AG04450 (cell line): ENCODE measurements around the gene AGPAT4. TPM values are rescaled to one million over a fixed set of nuclear protein-coding genes. Genes with fewer than 3 reads are reported as not detected.

Source experiments
- CTCF ChIA-PET: fragments of 300-600, 350-600 bp; formaldehyde crosslinking; extraction: SDS; loops from one replicate; lab custom pipeline; 2022; ENCODE audit warnings: antibody characterized with exemption, inconsistent platforms; lab: Charles Lee
- POLR2A ChIA-PET: fragments of 350-600 bp; formaldehyde crosslinking; extraction: SDS; loops from one replicate; lab custom pipeline; 2021; ENCODE audit warnings: antibody characterized with exemption, inconsistent platforms; lab: Yijun Ruan, JAX
- DNase-seq: peaks from one replicate; pipeline ENCODE4 v3.0.0-alpha.2; 2011; ENCODE audit warnings: low read depth, low spot score
- H3K27ac ChIP-seq: one replicate; pipeline ENCODE4 v1.5.1; 2012; ENCODE audit warnings: low read depth, low read length, control low read depth
- H3K27me3 ChIP-seq: one replicate; pipeline ENCODE4 v1.6.0; 2012; ENCODE audit warnings: low read length; ENCODE audit not compliant: control insufficient read depth, insufficient read depth
- H3K4me3 ChIP-seq: 2 replicates; pipeline ENCODE4 v1.5.1; 2011; ENCODE audit warnings: mild to moderate bottlenecking, low read depth, low read length, control low read depth
- H3K9me3 ChIP-seq: 2 replicates; pipeline ENCODE4 v1.5.1; 2012; ENCODE audit warnings: low read length; ENCODE audit not compliant: control insufficient read depth, insufficient read depth
- polyA plus RNA-seq: library from polyadenylated mRNA; depleted of rRNA; stranded (reverse); fragments of >200 nt; gene quantifications from 2 replicates; pipeline ENCODE4 v1.2.3, GENCODE V29; 2011
- TF ChIP-seq, protein P1 (sequence below): IDR thresholded peaks from 2 replicates; pipeline ENCODE4 v1.5.1; 2011; ENCODE audit warnings: low read depth, low read length, control low read depth, inconsistent platforms

AGPAT4 gene
- polyA plus RNA-seq, 1 experiment: 10.0 TPM

DNA sequence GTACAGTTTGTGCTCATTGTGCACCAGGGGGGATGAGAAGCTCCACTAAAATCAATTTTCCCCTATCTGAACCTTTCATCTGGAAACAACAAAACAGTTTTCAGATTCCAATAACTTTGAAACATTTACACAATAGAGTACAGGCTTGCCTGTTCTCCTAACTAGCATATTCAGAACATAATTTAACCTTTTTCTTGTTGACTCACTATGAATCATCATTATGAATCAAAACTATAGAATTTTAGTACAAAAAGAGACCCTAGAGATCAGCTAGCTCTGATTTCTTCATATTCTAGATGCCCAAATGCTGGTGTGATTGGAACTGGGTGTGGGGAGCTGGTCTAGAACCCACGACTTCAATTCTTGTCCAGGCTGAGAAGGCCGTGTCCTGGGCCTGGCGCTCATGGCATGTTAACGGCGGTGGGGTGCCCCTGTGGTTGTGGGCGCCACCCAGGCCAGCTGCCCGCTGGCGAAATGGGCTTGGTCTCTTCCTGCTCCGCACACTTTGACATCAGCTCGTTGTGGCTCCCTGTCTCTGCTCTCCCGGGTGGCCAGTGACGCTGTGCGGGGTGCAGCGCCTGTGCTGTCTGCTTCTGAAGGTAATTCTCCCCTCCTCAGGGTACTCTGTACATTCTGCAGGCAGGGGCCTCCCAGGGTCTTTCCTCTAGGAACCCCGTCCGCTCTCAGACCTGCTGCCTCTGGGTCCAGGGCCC, 29.9 kb upstream of the AGPAT4 start:
- Histone ChIP-seq H3K4me3 (no peak overlapping the region), H3K9me3 (peaks cover 10% of the 10 kb centered on the region), H3K27ac (no peak overlapping the region), H3K27me3 (no peaks in the 10 kb centered on the region)
- ChIA-PET POLR2A (no interaction called here), CTCF (interaction anchor here (1.4 kb wide), 1 partner anchor 67 kb away, joined by 3 read pairs; no protein-coding TSS in a partner anchor)
- no peak for DNase-seq
- TF ChIP-seq, protein P1, sequence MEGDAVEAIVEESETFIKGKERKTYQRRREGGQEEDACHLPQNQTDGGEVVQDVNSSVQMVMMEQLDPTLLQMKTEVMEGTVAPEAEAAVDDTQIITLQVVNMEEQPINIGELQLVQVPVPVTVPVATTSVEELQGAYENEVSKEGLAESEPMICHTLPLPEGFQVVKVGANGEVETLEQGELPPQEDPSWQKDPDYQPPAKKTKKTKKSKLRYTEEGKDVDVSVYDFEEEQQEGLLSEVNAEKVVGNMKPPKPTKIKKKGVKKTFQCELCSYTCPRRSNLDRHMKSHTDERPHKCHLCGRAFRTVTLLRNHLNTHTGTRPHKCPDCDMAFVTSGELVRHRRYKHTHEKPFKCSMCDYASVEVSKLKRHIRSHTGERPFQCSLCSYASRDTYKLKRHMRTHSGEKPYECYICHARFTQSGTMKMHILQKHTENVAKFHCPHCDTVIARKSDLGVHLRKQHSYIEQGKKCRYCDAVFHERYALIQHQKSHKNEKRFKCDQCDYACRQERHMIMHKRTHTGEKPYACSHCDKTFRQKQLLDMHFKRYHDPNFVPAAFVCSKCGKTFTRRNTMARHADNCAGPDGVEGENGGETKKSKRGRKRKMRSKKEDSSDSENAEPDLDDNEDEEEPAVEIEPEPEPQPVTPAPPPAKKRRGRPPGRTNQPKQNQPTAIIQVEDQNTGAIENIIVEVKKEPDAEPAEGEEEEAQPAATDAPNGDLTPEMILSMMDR: no peak

DNA sequence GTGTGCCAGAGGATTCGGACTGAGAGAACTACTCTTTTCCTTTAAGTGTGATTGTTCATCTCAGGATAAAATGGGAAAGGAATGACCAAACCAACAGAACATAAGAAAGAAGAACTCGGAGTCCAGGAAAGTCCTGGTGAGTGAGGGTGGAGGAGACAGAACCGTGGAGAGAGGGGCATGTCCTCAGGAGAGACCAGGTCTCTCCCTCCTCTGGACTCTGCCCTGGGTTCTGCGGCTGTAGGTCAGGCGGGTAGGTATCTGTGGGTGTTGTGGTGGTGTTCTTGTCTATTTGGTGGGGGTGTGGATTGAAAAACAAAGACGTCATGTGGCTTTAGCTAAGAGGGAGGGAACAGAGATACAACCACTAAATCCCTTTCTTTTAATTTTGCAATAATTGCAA, 29.1 kb upstream of the AGPAT4 start:
- TF ChIP-seq, protein P1: no peak
- no peak for DNase-seq
- Histone ChIP-seq H3K27me3 (no peaks in the 10 kb centered on the region), H3K27ac (no peak overlapping the region), H3K4me3 (no peak overlapping the region), H3K9me3 (peaks cover 10% of the 10 kb centered on the region)
- CTCF ChIA-PET: no interaction called here
- POLR2A ChIA-PET: no interaction called here

DNA sequence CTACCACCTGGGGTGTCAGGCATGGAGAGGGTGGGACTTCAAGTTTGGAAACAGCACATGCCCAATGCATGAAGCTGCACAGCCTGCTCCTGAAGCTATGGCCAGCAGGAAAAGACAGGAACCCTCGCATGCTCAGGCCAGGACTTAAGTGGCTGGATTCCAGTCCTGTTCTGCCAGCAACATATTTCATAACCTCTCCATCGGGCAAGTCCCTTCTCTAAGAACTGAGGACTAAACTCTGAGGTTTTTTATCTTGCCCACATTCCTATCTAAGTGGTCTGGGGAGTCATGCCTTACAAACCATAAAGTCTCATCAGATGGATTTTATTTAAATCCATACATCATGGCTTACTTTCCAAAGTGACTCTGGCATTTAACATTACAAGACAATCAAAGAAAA, 27.5 kb upstream of the AGPAT4 start:
- POLR2A ChIA-PET: interaction anchor here (0.7 kb wide), 1 partner anchor 262 kb away, joined by 6 read pairs; no protein-coding TSS in a partner anchor
- Histone ChIP-seq H3K27me3 (no peaks in the 10 kb centered on the region), H3K9me3 (peaks cover 10% of the 10 kb centered on the region), H3K27ac (no peak overlapping the region), H3K4me3 (no peak overlapping the region)
- DNase-seq: no peak
- CTCF ChIA-PET: interaction anchor here (0.6 kb wide), 1 partner anchor 320 kb away, joined by 6 read pairs; no protein-coding TSS in a partner anchor
- TF ChIP-seq, protein P1: no peak

DNA sequence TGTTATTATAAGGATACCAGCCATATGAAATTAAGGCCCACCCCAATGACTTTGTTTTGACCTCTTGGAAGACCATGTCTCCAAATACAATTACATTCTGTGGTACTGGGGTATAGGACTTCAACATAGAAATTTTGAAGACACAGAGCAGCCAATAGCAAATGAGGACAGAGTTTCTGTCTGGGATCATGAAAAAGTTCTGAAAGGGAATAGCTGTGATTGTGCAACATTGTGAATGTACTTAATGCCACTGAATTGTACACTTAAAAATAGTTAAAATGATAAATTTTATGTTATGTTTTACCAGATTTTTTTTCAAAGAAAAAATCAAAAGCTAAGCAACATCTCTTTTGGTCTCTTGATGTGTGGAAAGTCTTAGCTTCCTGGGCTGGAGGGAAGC, 27.0 kb upstream of the AGPAT4 start:
- CTCF ChIA-PET: no interaction called here
- no peak overlapping the region for H3K4me3 ChIP-seq
- peaks cover 10% of the 10 kb centered on the region for H3K9me3 ChIP-seq
- no peaks in the 10 kb centered on the region for H3K27me3 ChIP-seq
- POLR2A ChIA-PET: interaction anchor here (0.7 kb wide), 1 partner anchor 262 kb away, joined by 6 read pairs; no protein-coding TSS in a partner anchor
- no peak for DNase-seq
- TF ChIP-seq, protein P1: no peak
- no peak overlapping the region for H3K27ac ChIP-seq

DNA sequence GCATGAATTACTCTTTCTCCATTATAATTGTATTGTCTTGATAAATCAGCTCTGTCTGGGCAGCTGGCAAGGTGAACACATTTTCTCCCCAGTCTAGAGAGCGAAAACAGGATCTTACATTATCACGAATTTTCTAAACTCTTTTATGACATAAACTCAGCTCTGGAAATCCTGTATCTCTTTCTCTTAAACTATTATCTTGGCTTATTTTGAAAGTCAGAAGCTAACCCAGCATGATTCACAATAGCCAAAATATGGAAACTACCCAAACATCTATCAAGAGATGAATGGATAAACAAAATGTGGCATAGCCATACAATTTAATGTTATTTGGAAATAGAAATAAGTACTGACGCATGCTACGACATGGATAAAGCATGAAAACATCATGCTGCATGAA, 25.9 kb upstream of the AGPAT4 start:
- no peak for DNase-seq
- POLR2A ChIA-PET: no interaction called here
- CTCF ChIA-PET: no interaction called here
- H3K27ac ChIP-seq: no peak overlapping the region
- TF ChIP-seq, protein P1: no peak
- H3K27me3 ChIP-seq: no peaks in the 10 kb centered on the region
- H3K9me3 ChIP-seq: peaks cover 6% of the 10 kb centered on the region
- no peak overlapping the region for H3K4me3 ChIP-seq
